ENCODE measurements around the gene CS. TPM values are rescaled to one million over a fixed set of nuclear protein-coding genes. Genes with fewer than 3 reads are reported as not detected.

CS gene
- polyA plus RNA-seq, 3 donors: 55.7 to 156 (median 86.1) TPM

- Histone ChIP-seq H3K4me2 (replicated peaks; ENCODE audit: extremely low read depth, low read length, poor library complexity, severe bottlenecking) (peak within 1 kb of the TSS; percentile 63), H3K9ac (ENCODE audit: insufficient read depth, low read length, poor library complexity, severe bottlenecking) (peak within 1 kb of the TSS; percentile 46), H3K4me1 (ENCODE audit: control insufficient read depth in 1 of 2, insufficient read depth in 2 of 2, low read length in 2 of 2) (peaks cover 54 to 57% of the 10 kb centered on the region in 2 donors), H3K4me3 (replicated peaks in 1 of 3; ENCODE audit: low read depth in 2 of 3, low read length in 3 of 3) (peak within 1 kb of the TSS in 1 of 3 experiments; percentile 43), H2AFZ (ENCODE audit: insufficient read depth, low read depth, low read length, poor library complexity, severe bottlenecking) (peak within 1 kb of the TSS; percentile 57), H3K27ac (ENCODE audit: low read depth in 1 of 2, low read length in 2 of 2) (peak within 1 kb of the TSS; percentile 73 to 86), H3K27me3 (ENCODE audit: control insufficient read depth in 2 of 2, insufficient read depth in 2 of 2, low read length in 2 of 2) (no peaks in the 10 kb centered on the region), H4K20me1 (ENCODE audit: insufficient read depth, low read length) (peaks cover 6% of the 10 kb centered on the region), H3K9me3 (replicated peaks in 1 of 2; ENCODE audit: control insufficient read depth in 1 of 2, insufficient read depth in 1 of 2, low read length in 2 of 2) (no peaks in the 10 kb centered on the region), H3K36me3 (replicated peaks in 1 of 2; ENCODE audit: control insufficient read depth in 1 of 2, insufficient read depth in 2 of 2, low read length in 2 of 2) (peaks cover 22 to 28% of the 10 kb centered on the region in 2 donors), H3K79me2 (ENCODE audit: insufficient read depth, low read length) (peaks cover 7% of the 10 kb centered on the region)
- Mint-ChIP-seq H3K27ac (peak within 1 kb of the TSS; percentile 89 to 95 (median 93)), H3K4me3 (peak within 1 kb of the TSS; percentile 21 to 67), H3K36me3 (peaks cover 22 to 30% of the 10 kb centered on the region in 2 donors), H3K9me3 (no peaks in the 10 kb centered on the region), H3K4me1 (peaks cover 50% of the 10 kb centered on the region), H3K27me3 (ENCODE audit: low read depth in 3 of 3) (peaks cover 0 to 3% (median 2%) of the 10 kb centered on the region in 3 donors)
- WGBS (ENCODE audit: insufficient coverage): 13% methylated on average over 4 of the region's 9 CpGs
- no peak for TF ChIP-seq CTCF (IDR thresholded peaks at IDR 0.05)
- intact Hi-C loops (cut with micrococcal nuclease): loop anchor here in 1 of 2 donors (10.0 kb wide), 1 partner anchor 126 kb away; the partner anchor contains the start of gene SPRYD4
- peak; percentile 18 to 92 (median 23) for DNase-seq
Observed at GRCh38 chr12:56338308-56339157, 38.4 kb upstream of the CS start, which contains the start of gene IL23A. Gene IL23A, plus strand, starts transcription at chr12:56338884. Its CDS starts 161 bp downstream, at chr12:56339045.

- intact Hi-C loops (cut with micrococcal nuclease): loop anchor here in 1 of 2 donors (10.0 kb wide), 1 partner anchor 127 kb away; the partner anchor contains the start of gene SPRYD4
- 0% methylated on average over 3 of the region's 8 CpGs for WGBS (ENCODE audit: insufficient coverage)
- peaks cover 58% of the 10 kb centered on the region for H3K4me1 Mint-ChIP-seq
- no peaks in the 10 kb centered on the region for H3K9me3 Mint-ChIP-seq
- no peak overlapping the region for H2AFZ ChIP-seq (ENCODE audit: insufficient read depth, low read depth, low read length, poor library complexity, severe bottlenecking)
- H3K4me3 ChIP-seq (replicated peaks in 1 of 3; ENCODE audit: low read depth in 2 of 3, low read length in 3 of 3): peak overlapping the region in 1 of 3 experiments; percentile 43
- H3K79me2 ChIP-seq (ENCODE audit: insufficient read depth, low read length): peaks cover 14% of the 10 kb centered on the region
- no peaks in the 10 kb centered on the region for H4K20me1 ChIP-seq (ENCODE audit: insufficient read depth, low read length)
- peaks cover 62 to 64% of the 10 kb centered on the region in 2 donors for H3K4me1 ChIP-seq (ENCODE audit: control insufficient read depth in 1 of 2, insufficient read depth in 2 of 2, low read length in 2 of 2)
- no peak for TF ChIP-seq CTCF (IDR thresholded peaks at IDR 0.05)
- H3K9me3 ChIP-seq (replicated peaks in 1 of 2; ENCODE audit: control insufficient read depth in 1 of 2, insufficient read depth in 1 of 2, low read length in 2 of 2): no peaks in the 10 kb centered on the region
- peak overlapping the region; percentile 63 for H3K4me2 ChIP-seq (replicated peaks; ENCODE audit: extremely low read depth, low read length, poor library complexity, severe bottlenecking)
- peaks cover 15 to 24% of the 10 kb centered on the region in 2 donors for H3K36me3 Mint-ChIP-seq
- peak overlapping the region; percentile 73 to 86 for H3K27ac ChIP-seq (ENCODE audit: low read depth in 1 of 2, low read length in 2 of 2)
- H3K27ac Mint-ChIP-seq: peak overlapping the region; percentile 81 to 95 (median 93)
- no peaks in the 10 kb centered on the region for H3K27me3 ChIP-seq (ENCODE audit: control insufficient read depth in 2 of 2, insufficient read depth in 2 of 2, low read length in 2 of 2)
- peaks cover 0 to 3% (median 2%) of the 10 kb centered on the region in 3 donors for H3K27me3 Mint-ChIP-seq (ENCODE audit: low read depth in 3 of 3)
- no peak overlapping the region for H3K9ac ChIP-seq (ENCODE audit: insufficient read depth, low read length, poor library complexity, severe bottlenecking)
- peaks cover 15 to 20% of the 10 kb centered on the region in 2 donors for H3K36me3 ChIP-seq (replicated peaks in 1 of 2; ENCODE audit: control insufficient read depth in 1 of 2, insufficient read depth in 2 of 2, low read length in 2 of 2)
- DNase-seq: peak; percentile 64 to 93 (median 70)
- peak overlapping the region; percentile 32 to 53 for H3K4me3 Mint-ChIP-seq
Observed at GRCh38 chr12:56337753-56338251, 37.7 kb upstream of the CS start.

Measured in CD14-positive monocyte (primary cell).